Activated CD4-positive, alpha-beta T cell treated with anti-CD3 and anti-CD28 coated beads for 36 hours (primary cell): ENCODE results near the gene ZDHHC11B. TPM values are rescaled to one million over a fixed set of nuclear protein-coding genes. Genes with fewer than 3 reads are reported as not detected.
A peak's percentile ranks its signal among the peaks of the same experiment; 100 is the strongest.
"Not testable (repeated sequence)": the region's sequence is repeated elsewhere in the genome, so short reads cannot be mapped to it uniquely, and the experiment has no call there.

Experiments
- ATAC-seq: fragments of 200-7000 bp; cut with Tn5 transposase; one replicate; pipeline ENCODE4 v1.10.0; 2021; ENCODE audit warnings: mild to moderate bottlenecking, moderate library complexity
- CTCF ChIA-PET: fragments of 350-600 bp; sonication (Branson Sonifier 250); formaldehyde crosslinking; loops from one replicate; lab custom pipeline; 2021; ENCODE audit warnings: antibody characterized with exemption; lab: Charles Lee
- POLR2A ChIA-PET: fragments of 350-600 bp; sonication (Branson Sonifier 250); formaldehyde crosslinking; loops from one replicate; lab custom pipeline; 2021; ENCODE audit warnings: antibody characterized with exemption, inconsistent platforms; lab: Charles Lee
- DNase-seq: peaks from one replicate; pipeline ENCODE4 v3.0.0-alpha.2; 2020
- H3K27ac Mint-ChIP-seq: one replicate; pipeline ENCODE4 v1.8.0; 2021; ENCODE audit warnings: mixed read lengths
- H3K27me3 Mint-ChIP-seq: one replicate; pipeline ENCODE4 v1.8.0; 2021; ENCODE audit warnings: mixed read lengths
- H3K36me3 Mint-ChIP-seq: one replicate; pipeline ENCODE4 v1.8.0; 2021; ENCODE audit warnings: low read depth, mixed read lengths
- H3K4me1 Mint-ChIP-seq: one replicate; pipeline ENCODE4 v1.8.0; 2021; ENCODE audit warnings: mixed read lengths
- H3K4me3 Mint-ChIP-seq: one replicate; pipeline ENCODE4 v1.8.0; 2021; ENCODE audit warnings: mild to moderate bottlenecking, moderate library complexity, mixed read lengths
- H3K9me3 Mint-ChIP-seq: one replicate; pipeline ENCODE4 v1.8.0; 2021; ENCODE audit warnings: low read depth, mixed read lengths
- intact Hi-C, 2 experiments: fragments of 100-400 bp; cut with DNase I in 1 of 2; cut with micrococcal nuclease in 1 of 2; formaldehyde crosslinking; loops; one replicate each; pipeline versions ENCODE4 v1.14.2 to v1.15.1; 2022 to 2024; cut with DNase I, micrococcal nuclease
- total RNA-seq, 2 experiments: library from RNA; stranded (reverse); gene quantifications; one replicate each; pipeline ENCODE4 v1.2.3, GENCODE V29; 2021

ZDHHC11B gene
- total RNA-seq, 2 experiments from 2014 or later: 0.48 to 0.61 TPM

DNA sequence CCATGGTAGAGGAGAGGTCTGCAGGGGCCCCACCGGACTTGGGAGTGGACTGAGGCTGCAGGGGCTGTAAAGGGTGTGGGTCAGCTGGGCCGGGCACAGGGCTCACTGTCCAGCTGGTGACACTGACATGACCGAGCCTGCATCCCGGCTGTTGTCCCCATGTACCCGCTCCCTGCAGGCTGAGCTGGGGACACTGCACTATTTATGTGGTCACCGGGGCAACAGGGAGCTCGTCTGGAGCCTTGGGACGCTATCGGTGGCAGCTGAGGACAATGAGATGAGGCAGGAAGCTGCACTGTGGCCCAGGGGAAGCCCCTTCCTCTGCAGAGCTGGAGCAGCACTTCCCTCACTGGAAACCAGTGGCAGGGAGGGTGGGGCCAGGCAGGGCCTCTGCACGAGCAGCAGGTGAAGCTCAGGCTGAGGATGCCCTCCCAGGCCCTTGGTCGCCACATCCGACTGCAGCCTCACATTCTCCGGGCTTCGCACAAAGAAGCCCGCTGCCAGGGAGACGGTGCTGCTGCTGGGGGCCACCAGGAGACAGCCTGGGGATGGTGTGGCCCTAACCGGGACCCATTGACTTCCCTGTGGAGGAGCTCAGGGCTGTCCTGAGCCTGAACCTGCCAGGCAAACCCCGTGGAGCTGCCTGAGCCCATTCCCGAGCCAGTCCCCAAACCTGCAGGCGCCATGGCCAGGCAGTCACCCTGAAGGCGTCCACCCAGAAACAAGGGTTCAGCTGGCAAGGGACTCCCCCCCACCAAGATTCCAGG, 26.4 kb downstream of the ZDHHC11B start:
- Mint-ChIP-seq H3K27me3 (peaks cover 2% of the 10 kb centered on the region), H3K4me1 (peaks cover 24% of the 10 kb centered on the region), H3K36me3 (no peaks in the 10 kb centered on the region), H3K4me3 (no peak overlapping the region), H3K9me3 (no peaks in the 10 kb centered on the region), H3K27ac (no peak overlapping the region)
- peak; percentile 62 for DNase-seq
- ATAC-seq: peak; percentile 52
- POLR2A ChIA-PET: no interaction called here
- intact Hi-C loops: loop anchor here (2.0 to 5.0 kb wide), 2 partner anchors 65 to 89 kb away; partner anchors contain the start of gene TPPP (in 1 of the 2)
- CTCF ChIA-PET: interaction anchor here (0.8 kb wide), 1 partner anchor 148 kb away, joined by 4 read pairs; no protein-coding TSS in a partner anchor

DNA sequence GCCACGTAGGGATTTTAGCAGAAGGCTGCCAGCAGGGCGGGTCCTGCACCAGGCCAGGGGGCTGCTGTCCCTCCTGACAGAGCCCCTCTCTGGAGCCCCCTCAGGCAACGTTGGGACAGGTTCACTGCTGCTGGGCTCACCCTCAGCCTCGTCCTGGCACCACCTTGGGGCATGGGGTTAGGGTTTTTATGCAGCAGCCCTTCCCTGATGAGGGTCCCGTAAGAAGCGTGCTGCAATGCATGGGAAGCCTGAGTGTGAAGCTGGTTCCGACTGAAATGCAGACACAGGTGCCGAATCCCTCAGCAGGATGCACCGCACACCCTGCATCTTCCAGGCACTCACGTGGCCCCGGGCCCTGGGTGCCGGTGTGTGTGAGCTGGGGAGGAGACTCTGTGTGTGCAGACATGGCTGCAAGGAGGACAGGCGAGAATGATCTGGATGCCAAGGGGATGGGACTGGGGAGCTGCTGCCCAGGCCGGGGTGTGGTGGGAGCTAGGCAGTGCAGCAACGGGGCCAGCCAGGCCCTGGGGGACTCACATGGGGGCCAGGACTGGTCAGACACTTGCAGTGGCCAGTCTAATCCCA, 27.1 kb downstream of the ZDHHC11B start:
- CTCF ChIA-PET: no interaction called here
- intact Hi-C loops: loop anchor here in 1 of 2 experiments (5.0 kb wide), 1 partner anchor 90 kb away; no protein-coding TSS in a partner anchor
- no peak for DNase-seq
- H3K9me3 Mint-ChIP-seq: no peaks in the 10 kb centered on the region
- POLR2A ChIA-PET: no interaction called here
- H3K27me3 Mint-ChIP-seq: peaks cover 2% of the 10 kb centered on the region
- peaks cover 24% of the 10 kb centered on the region for H3K4me1 Mint-ChIP-seq
- no peak overlapping the region for H3K4me3 Mint-ChIP-seq
- H3K27ac Mint-ChIP-seq: no peak overlapping the region
- no peak for ATAC-seq
- no peaks in the 10 kb centered on the region for H3K36me3 Mint-ChIP-seq

DNA sequence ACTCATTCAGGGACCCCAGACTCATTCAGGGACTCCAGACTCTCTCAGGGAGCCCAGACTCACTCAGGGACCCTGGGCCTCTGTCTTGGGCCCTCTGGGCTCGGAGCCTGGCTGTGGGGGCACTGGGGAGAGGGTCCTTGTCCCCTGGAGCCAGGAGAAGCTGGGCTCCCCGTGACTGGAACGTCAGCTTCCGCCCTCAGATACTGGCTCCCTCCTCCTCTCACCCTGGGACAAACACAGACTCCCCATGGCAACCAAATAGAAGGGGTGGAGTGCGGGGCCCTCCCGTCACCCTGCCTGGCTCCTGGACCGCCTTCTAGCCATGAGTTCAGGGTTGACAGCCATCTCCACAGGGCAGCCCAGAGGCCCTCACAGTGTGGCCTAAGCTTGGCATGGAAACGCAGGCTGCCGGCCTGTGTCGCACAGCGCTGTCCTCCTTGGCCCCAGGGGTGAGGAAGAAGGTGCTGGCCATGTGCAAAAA, 27.6 kb downstream of the ZDHHC11B start:
- Mint-ChIP-seq H3K36me3 (no peaks in the 10 kb centered on the region), H3K27ac (no peak overlapping the region), H3K9me3 (no peaks in the 10 kb centered on the region), H3K4me1 (peaks cover 24% of the 10 kb centered on the region), H3K4me3 (no peak overlapping the region), H3K27me3 (peaks cover 2% of the 10 kb centered on the region)
- intact Hi-C loops: loop anchor here in 1 of 2 experiments (5.0 kb wide), 1 partner anchor 90 kb away; no protein-coding TSS in a partner anchor
- ChIA-PET POLR2A (no interaction called here), CTCF (no interaction called here)
- ATAC-seq (no peak), DNase-seq (no peak)

DNA sequence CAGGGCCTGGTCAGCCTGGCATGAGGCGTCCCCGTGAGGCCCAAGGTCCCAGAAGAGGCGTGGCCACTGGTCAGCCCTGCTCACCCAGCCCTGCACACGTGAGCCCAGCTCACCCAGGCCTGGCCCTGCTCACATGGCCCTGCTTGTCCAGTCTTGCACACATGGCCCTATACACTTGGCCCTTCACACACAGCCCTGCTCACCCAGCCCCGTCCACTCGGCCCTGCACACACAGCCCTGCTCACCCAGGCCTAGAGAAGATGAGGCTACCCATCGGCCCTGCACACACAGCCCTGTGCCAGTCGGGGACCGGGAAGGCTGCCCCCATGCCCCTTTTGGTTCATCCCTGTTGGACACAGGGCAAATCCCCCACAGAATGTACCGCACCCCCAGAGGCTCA, 28.4 kb downstream of the ZDHHC11B start:
- Mint-ChIP-seq H3K4me1 (peaks cover 24% of the 10 kb centered on the region), H3K36me3 (no peaks in the 10 kb centered on the region), H3K4me3 (no peak overlapping the region), H3K27ac (no peak overlapping the region), H3K9me3 (no peaks in the 10 kb centered on the region), H3K27me3 (peaks cover 2% of the 10 kb centered on the region)
- ChIA-PET CTCF (no interaction called here), POLR2A (no interaction called here)
- DNase-seq (no peak), ATAC-seq (no peak)
- intact Hi-C loops: loop anchor here in 1 of 2 experiments (5.0 kb wide), 1 partner anchor 91 kb away; no protein-coding TSS in a partner anchor

DNA sequence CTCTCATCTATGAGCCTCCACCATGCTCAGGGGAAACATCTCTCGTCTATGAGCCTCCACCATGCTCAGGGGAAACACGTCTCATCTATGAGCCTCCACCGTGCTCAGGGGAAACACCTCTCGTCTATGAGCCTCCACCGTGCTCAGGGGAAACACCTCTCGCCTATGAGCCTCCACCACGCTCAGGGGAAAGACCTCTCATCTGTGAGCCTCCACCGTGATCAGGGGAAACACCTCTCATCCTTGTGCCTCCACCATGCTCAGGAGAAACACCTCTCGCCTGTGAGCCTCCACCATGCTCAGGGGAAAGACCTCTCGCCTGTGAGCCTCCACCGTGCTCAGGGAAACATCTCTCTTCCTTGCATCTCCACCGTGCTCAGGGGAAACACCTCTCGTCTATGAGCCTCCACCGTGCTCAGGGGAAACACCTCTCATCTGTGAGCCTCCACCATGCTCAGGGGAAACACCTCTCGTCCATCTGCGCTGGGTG, 30.3 kb downstream of the ZDHHC11B start:
- Mint-ChIP-seq H3K4me1 (peaks cover 22% of the 10 kb centered on the region), H3K27ac (peak overlapping the region; percentile 51)
- CTCF ChIA-PET, H3K36me3 Mint-ChIP-seq, H3K27me3 Mint-ChIP-seq, POLR2A ChIA-PET, H3K4me3 Mint-ChIP-seq, H3K9me3 Mint-ChIP-seq: not testable (repeated sequence)
- peak; percentile 50 for ATAC-seq
- DNase-seq: peak; percentile 74
- intact Hi-C loops: loop anchor here in 1 of 2 experiments (2.0 kb wide), 1 partner anchor 93 kb away; no protein-coding TSS in a partner anchor

DNA sequence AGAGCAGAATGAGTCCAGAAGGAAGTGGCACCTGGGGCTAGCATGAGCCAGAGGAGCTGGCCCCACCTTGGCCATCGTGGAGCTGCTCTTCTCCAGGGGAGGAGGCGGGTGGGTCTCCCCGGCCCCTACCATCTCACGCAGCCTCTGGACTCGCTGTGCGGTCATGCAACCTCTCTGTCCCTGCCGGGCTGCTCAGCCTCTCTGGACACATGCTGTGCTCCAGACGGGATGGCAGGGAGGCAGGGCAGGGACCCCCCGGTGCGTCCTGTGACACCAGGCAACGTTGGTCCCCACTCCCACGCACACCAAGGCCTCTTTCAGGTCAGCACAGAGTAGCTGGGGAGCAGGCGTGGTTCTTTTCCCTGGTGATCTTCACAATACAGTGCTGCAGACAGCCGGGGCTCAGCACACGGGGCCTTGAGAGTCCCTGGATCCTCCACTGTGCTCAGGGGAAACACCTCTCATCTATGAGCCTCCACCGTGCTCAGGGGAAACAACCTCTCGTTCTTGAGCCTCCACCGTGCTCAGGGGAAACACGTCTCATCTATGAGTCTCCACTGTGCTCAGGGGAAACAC, 30.9 kb downstream of the ZDHHC11B start:
- intact Hi-C loops: loop anchor here in 1 of 2 experiments (2.0 kb wide), 1 partner anchor 93 kb away; no protein-coding TSS in a partner anchor
- DNase-seq, H3K4me3 Mint-ChIP-seq, POLR2A ChIA-PET, CTCF ChIA-PET, H3K9me3 Mint-ChIP-seq, H3K27ac Mint-ChIP-seq, H3K27me3 Mint-ChIP-seq, H3K36me3 Mint-ChIP-seq: not testable (repeated sequence)
- H3K4me1 Mint-ChIP-seq: peaks cover 17% of the 10 kb centered on the region
- peak; percentile 40 for ATAC-seq

DNA sequence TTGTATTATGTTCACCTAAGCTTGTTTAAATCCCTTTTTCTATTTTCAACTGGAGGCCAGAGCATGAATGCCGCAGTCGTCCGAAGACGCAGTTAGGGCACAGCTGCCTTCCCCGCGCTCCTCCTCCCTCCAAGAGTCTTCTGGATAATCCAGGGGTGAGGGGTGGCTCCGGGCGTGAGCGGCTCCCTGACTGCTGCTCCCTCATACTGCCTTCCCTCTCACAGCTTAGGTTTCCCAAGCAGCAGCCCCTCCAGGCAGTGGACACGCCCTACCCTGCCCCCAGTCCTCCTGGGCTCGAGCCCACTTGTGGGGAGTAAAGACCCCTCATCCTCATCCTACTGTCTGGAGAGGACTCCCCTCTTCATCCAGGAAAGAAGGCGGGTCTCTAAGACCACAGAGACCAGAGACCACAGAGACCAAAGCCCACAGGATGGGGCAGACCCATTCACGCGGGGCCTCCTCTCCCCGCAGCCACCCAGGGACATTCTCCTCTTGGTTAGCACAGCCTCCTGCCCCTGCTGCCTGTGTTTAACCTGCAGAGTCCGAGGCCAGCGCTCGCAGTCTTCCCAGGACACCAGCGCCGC, 31.9 kb downstream of the ZDHHC11B start:
- H3K27ac Mint-ChIP-seq, H3K36me3 Mint-ChIP-seq, H3K27me3 Mint-ChIP-seq, DNase-seq, H3K4me3 Mint-ChIP-seq, H3K4me1 Mint-ChIP-seq, intact Hi-C loops, CTCF ChIA-PET, ATAC-seq, POLR2A ChIA-PET, H3K9me3 Mint-ChIP-seq: not testable (repeated sequence)

DNA sequence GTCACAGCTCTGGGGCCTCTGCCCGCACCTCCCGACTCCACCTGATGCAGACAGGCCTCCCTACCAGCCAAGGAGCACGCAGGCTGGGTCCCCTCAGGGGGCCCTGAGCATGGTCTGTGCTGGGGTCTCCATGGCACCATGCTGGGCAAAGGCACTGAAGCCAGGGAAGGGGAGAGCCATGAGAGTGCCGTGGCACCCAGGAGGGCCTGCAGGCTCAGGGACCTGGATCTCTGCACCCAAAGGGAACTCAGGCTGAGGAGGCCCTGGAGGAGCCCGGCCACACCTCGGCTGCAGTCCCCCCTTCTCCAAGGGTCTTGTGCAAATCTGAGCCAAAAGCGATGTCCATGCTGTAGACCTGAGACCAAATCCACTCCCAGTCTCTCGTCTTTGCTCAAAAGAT, 32.5 kb downstream of the ZDHHC11B start:
- ATAC-seq, DNase-seq, H3K4me1 Mint-ChIP-seq, H3K4me3 Mint-ChIP-seq, H3K9me3 Mint-ChIP-seq, intact Hi-C loops, H3K27ac Mint-ChIP-seq, CTCF ChIA-PET, H3K36me3 Mint-ChIP-seq, POLR2A ChIA-PET, H3K27me3 Mint-ChIP-seq: not testable (repeated sequence)

DNA sequence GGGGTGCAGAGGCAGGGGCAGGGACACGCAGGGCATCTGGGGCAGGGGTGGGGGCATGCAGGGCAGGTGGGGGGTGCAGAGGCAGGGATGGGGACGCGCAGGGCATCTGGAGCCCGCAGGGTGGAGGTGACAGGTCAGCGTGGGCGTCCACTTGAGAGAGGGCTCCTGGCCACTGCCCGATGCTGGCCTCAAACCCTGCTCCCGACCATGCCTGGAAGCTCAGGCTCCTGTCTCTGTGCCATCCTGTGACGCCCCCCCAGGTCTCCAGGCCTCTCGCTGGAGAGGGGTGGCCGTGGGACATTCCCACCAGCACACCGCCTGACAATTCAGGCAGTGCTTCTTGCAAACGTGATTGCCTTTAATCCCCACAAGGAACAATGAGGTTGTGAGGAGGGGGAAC, 33.0 kb downstream of the ZDHHC11B start:
- no peak overlapping the region for H3K27ac Mint-ChIP-seq
- H3K36me3 Mint-ChIP-seq: no peaks in the 10 kb centered on the region
- H3K4me1 Mint-ChIP-seq: peaks cover 5% of the 10 kb centered on the region
- POLR2A ChIA-PET: no interaction called here
- no peaks in the 10 kb centered on the region for H3K9me3 Mint-ChIP-seq
- CTCF ChIA-PET: no interaction called here
- intact Hi-C loops: no loop called here
- no peak overlapping the region for H3K4me3 Mint-ChIP-seq
- DNase-seq: no peak
- ATAC-seq: no peak
- H3K27me3 Mint-ChIP-seq: peaks cover 2% of the 10 kb centered on the region

DNA sequence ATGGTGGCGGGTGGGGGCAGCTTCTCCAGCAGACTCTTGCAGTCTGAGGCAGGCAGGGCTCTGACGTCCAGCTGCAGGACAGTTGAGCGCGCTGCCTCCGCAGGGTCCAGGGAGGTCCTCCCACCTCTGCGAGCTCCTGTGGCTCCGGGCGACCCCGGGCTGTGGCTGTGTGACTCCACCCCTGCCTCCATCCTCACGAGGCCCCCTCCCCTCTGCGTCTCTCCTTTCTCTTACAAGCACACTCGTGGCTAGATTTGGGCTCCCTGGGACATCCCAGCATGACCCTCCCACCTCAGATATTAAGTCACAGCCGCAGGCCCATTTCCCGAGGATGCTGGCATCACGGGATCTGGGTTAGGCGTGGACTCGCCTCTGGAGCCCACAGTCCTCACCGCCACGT, 34.3 kb downstream of the ZDHHC11B start:
- H3K36me3 Mint-ChIP-seq, ATAC-seq, H3K4me1 Mint-ChIP-seq, POLR2A ChIA-PET, H3K27ac Mint-ChIP-seq, H3K9me3 Mint-ChIP-seq, intact Hi-C loops, DNase-seq, H3K4me3 Mint-ChIP-seq, CTCF ChIA-PET, H3K27me3 Mint-ChIP-seq: not testable (repeated sequence)

DNA sequence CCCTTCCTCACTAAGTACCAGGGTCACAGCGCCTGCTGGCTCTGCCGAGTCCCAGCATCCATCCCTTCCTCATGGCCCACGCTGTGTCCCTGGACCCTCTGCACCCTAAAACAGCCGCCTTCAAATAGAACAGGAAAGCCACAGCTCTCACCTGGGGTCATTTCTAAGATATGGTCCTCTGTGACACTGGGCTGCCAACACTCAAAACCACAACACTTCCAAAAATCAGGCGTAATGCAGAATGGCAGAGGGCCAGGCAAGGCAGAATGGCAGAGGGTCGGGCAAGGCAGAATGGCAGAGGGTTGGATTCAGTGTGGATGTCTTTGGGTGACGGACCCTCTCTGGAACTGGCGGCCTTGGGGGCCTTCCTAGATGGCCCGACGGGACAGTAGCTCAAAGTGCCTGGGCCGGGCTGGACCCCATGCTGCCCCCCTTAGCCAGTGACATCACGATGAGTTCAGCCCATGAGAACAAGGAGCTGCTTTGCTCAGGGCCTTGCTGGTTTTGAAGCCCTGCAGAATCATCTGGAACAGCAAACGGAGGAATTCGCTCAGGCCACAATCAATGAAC, 35.3 kb downstream of the ZDHHC11B start:
- Mint-ChIP-seq H3K4me3 (no peak overlapping the region), H3K9me3 (no peaks in the 10 kb centered on the region), H3K27me3 (no peaks in the 10 kb centered on the region), H3K36me3 (no peaks in the 10 kb centered on the region), H3K27ac (no peak overlapping the region), H3K4me1 (peaks cover 3% of the 10 kb centered on the region)
- DNase-seq (no peak), ATAC-seq (no peak)
- intact Hi-C loops: no loop called here
- ChIA-PET CTCF (no interaction called here), POLR2A (no interaction called here)
